Measurements from ENCODE around the gene EML2. TPM values are rescaled to one million over a fixed set of nuclear protein-coding genes. Genes with fewer than 3 reads are reported as not detected.
A peak's percentile ranks its signal among the peaks of the same experiment; 100 is the strongest.
"Not testable (repeated sequence)": the region's sequence is repeated elsewhere in the genome, so short reads cannot be mapped to it uniquely, and the experiment has no call there.

The EML2 gene, protein sequence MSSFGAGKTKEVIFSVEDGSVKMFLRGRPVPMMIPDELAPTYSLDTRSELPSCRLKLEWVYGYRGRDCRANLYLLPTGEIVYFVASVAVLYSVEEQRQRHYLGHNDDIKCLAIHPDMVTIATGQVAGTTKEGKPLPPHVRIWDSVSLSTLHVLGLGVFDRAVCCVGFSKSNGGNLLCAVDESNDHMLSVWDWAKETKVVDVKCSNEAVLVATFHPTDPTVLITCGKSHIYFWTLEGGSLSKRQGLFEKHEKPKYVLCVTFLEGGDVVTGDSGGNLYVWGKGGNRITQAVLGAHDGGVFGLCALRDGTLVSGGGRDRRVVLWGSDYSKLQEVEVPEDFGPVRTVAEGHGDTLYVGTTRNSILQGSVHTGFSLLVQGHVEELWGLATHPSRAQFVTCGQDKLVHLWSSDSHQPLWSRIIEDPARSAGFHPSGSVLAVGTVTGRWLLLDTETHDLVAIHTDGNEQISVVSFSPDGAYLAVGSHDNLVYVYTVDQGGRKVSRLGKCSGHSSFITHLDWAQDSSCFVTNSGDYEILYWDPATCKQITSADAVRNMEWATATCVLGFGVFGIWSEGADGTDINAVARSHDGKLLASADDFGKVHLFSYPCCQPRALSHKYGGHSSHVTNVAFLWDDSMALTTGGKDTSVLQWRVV
- total RNA-seq (10 to 100 TPM; 42.4 to 52.9 TPM), polyA plus RNA-seq (10 to 100 TPM; 21.7 to 48.1 TPM)
- long read RNA-seq, donor 1, transcript EML2-201 (19 exons, 2,264 nt): major isoform, 17 of 27 reads
- long read RNA-seq, donor 1, partial matches to known transcripts: 5 of 27 reads
- long read RNA-seq, donor 1, other reads (novel, unspliced or antisense): 4 of 27 reads
- long read RNA-seq, donor 2, partial matches to known transcripts: 0 of 1 reads
- long read RNA-seq, donor 2, other reads (novel, unspliced or antisense): 0 of 1 reads

DNA sequence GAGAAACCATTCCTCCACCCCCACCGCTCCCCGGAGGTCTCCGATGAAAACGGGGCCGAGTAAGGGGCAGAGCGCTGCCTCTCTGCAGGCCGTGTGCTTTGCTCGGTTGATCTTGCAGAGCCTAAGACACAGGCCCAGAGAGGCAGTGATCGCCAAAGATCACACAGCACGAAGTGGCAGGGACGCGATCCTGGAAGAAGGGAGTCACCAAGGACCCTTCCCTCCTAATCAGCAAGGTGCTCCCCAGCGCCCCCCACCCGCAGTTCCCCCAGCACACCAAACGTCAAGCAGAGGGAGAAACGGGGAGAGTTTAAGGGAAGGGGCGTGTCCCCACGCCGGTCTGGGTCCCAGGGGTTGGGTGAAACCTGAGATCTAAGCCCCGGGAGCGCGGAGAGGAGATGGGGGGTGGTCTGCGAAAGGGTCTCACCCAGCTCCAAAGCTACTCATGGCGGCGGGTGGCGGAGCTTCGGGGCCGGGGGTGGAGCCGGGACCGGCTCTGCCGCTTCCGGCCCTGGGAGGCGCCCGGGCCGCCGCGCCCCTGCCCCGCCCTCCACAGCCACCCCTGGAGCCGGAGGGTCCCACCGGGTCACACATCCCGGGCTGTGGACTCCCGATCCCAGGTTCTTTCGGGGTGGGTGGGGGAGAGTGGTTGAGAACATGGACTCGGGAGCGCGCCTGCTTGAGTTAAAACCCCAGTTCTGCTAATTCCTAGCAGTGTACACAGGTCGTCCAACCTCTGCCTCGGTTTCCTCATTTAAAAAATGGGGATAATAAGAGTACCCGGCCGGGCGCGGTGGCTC is at the start of gene EML2:
TSS of gene EML2 (minus strand) at position 468 of the 800 bp plus-strand sequence. CDS start at position 447, 21 bp downstream.
- Histone ChIP-seq H3K4me1 (ENCODE audit: control insufficient read depth in 1 of 2, insufficient read depth in 2 of 2, low read length in 2 of 2) (peaks cover 0 to 2% of the 10 kb centered on the region in 2 donors), H3K27me3 (ENCODE audit: control insufficient read depth in 1 of 2, insufficient read depth in 2 of 2, low read length in 1 of 2) (no peaks in the 10 kb centered on the region), H3K36me3 (ENCODE audit: control insufficient read depth in 1 of 2, insufficient read depth in 2 of 2, low read length in 1 of 2) (no peaks in the 10 kb centered on the region), H3K9me3 (ENCODE audit: control insufficient read depth, low read length) (no peaks in the 10 kb centered on the region), H3K27ac (ENCODE audit: low read depth in 1 of 2, low read length in 2 of 2) (peak within 1 kb of the TSS in 1 of 2 donors; percentile 12), H3K4me3 (ENCODE audit: low read length in 2 of 2) (peak within 1 kb of the TSS; percentile 66 to 68)
- 4 to 5% methylated on average over 49 to 52 of the region's 52 CpGs for WGBS, 2 donors
- ATAC-seq (ENCODE audit: low FRiP score) (peak; percentile 57), DNase-seq (peak in 1 of 2 donors; percentile 86)
- intact Hi-C loops (cut with DNase I): no loop called here

DNA sequence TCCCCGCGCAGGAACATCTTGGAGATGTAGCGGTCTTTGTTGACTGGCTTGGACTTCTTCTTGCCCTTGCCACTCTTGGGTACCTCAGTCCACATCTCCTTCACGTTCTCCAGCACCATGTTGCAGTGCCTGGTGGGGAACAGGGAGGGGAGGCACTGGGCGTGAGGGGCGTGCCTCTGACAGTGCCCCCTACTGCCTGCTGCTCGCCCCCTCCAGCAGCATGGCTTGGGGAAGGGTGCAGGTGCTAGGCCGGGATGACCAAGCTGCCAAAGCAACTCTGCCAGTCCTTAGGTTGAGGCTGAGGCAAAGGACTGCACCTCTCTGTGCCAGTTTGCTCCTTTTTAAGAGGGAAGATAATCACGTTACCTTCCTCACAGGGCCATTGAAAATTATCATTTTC is 48.4 kb upstream of the EML2 start:
- intact Hi-C loops (cut with DNase I): no loop called here
- DNase-seq (no peak), ATAC-seq (ENCODE audit: low FRiP score) (no peak)
- Histone ChIP-seq H3K4me3 (ENCODE audit: low read length in 2 of 2) (no peak overlapping the region), H3K36me3 (ENCODE audit: control insufficient read depth in 1 of 2, insufficient read depth in 2 of 2, low read length in 1 of 2) (peaks cover 3 to 4% of the 10 kb centered on the region in 2 donors), H3K27me3 (ENCODE audit: control insufficient read depth in 1 of 2, insufficient read depth in 2 of 2, low read length in 1 of 2) (no peaks in the 10 kb centered on the region), H3K9me3 (ENCODE audit: control insufficient read depth, low read length) (no peaks in the 10 kb centered on the region), H3K4me1 (ENCODE audit: control insufficient read depth in 1 of 2, insufficient read depth in 2 of 2, low read length in 2 of 2) (no peaks in the 10 kb centered on the region), H3K27ac (ENCODE audit: low read depth in 1 of 2, low read length in 2 of 2) (no peak overlapping the region)
- 83 to 88% methylated on average over 9 of the region's 9 CpGs for WGBS, 2 donors

DNA sequence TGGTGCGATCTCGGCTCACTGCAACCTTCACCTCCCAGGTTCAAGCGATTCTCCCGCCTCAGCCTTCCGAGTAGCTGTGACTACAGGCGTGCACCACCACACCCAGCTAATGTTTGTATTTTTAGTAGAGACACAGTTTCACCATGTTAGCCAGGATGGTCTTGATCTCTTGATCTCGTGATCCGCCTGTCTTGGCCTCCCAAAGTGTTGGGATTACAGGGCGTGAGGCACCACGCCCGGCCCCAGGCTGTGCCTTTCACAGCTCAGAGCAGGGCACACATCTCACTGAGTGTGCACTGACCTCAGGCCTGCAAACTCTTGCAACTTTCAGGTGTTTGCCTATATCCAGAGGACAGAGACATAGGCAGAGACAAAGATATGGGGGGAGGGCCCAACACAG is 45.8 kb upstream of the EML2 start:
- H3K9me3 ChIP-seq (ENCODE audit: control insufficient read depth, low read length); DNase-seq; H3K27me3 ChIP-seq (ENCODE audit: control insufficient read depth in 1 of 2, insufficient read depth in 2 of 2, low read length in 1 of 2); H3K4me1 ChIP-seq (ENCODE audit: control insufficient read depth in 1 of 2, insufficient read depth in 2 of 2, low read length in 2 of 2); H3K36me3 ChIP-seq (ENCODE audit: control insufficient read depth in 1 of 2, insufficient read depth in 2 of 2, low read length in 1 of 2); ATAC-seq (ENCODE audit: low FRiP score); intact Hi-C loops (cut with DNase I); H3K4me3 ChIP-seq (ENCODE audit: low read length in 2 of 2); H3K27ac ChIP-seq (ENCODE audit: low read depth in 1 of 2, low read length in 2 of 2): not testable (repeated sequence)
- WGBS, 2 donors: 77 to 88% methylated on average over 10 to 11 of the region's 11 CpGs

DNA sequence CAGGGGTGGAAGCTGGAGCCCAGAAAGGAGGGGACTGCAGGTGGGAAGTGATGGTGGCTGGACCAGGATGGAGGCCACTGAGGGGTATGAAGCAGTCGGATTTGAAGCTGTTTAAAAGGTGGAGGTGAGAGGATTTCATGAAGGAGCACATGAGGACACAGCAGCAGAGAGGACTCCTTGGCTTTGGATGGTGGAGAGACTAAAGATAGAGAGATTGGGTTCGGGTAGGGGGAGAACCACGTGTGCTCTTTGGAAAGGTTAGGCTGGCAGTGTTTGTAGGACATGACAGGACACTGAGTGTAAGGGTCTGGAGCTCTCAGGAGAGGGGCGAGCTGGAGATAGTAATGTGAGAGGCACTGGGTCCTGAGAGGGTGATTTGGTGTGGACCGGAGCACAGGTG is 43.7 kb upstream of the EML2 start:
- 65 to 68% methylated on average over 5 of the region's 5 CpGs for WGBS, 2 donors
- ATAC-seq (ENCODE audit: low FRiP score) (no peak), DNase-seq (no peak)
- Histone ChIP-seq H3K27me3 (ENCODE audit: control insufficient read depth in 1 of 2, insufficient read depth in 2 of 2, low read length in 1 of 2) (no peaks in the 10 kb centered on the region), H3K4me1 (ENCODE audit: control insufficient read depth in 1 of 2, insufficient read depth in 2 of 2, low read length in 2 of 2) (no peaks in the 10 kb centered on the region), H3K4me3 (ENCODE audit: low read length in 2 of 2) (no peak overlapping the region), H3K27ac (ENCODE audit: low read depth in 1 of 2, low read length in 2 of 2) (no peak overlapping the region), H3K9me3 (ENCODE audit: control insufficient read depth, low read length) (no peaks in the 10 kb centered on the region), H3K36me3 (ENCODE audit: control insufficient read depth in 1 of 2, insufficient read depth in 2 of 2, low read length in 1 of 2) (peaks cover 3 to 4% of the 10 kb centered on the region in 2 donors)
- intact Hi-C loops (cut with DNase I): no loop called here

DNA sequence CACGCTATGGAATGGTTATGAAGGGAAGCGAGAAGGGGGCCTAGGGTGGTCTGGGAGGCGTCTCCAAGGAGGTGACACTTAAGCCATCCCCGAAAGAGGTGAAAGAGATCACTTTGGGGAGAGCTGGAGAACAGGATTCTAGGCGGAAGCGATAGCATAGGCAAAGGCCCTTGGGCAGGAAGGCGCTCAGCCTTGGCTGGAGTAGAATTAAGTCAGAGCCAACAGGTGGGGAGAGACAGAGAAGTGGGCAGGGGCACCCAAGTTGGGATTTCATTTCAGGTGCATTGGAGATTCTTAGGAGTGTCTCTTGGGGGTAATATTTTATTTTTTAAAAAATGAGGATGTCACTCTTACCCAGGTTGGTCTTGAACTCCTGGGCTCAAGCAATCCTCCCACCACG is 42.9 kb upstream of the EML2 start:
- H3K4me3 ChIP-seq (ENCODE audit: low read length in 2 of 2): no peak overlapping the region
- ATAC-seq (ENCODE audit: low FRiP score): no peak
- intact Hi-C loops (cut with DNase I): no loop called here

DNA sequence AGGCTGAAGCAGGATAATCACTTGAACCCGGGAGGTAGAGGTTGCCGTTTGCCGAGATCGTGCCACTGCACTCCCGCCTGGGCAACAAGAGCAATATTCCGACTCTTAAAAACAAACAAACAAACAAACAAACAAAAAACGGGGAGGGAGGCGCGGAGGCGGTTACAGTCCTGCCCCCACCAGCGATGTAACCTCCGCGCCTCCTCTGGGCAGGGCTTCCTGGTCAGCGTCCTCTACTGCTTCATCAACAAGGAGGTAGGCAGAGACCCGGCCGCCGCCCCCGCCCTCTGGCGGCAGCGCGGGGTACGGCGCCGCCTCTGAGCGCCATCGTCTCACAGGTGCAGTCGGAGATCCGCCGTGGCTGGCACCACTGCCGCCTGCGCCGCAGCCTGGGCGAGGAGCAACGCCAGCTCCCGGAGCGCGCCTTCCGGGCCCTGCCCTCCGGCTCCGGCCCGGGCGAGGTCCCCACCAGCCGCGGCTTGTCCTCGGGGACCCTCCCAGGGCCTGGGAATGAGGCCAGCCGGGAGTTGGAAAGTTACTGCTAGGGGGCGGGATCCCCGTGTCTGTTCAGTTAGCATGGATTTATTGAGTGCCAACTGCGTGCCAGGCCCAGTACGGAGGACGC is 42.3 kb upstream of the EML2 start:
- Histone ChIP-seq H3K4me1 (ENCODE audit: control insufficient read depth in 1 of 2, insufficient read depth in 2 of 2, low read length in 2 of 2) (no peaks in the 10 kb centered on the region), H3K4me3 (ENCODE audit: low read length in 2 of 2) (no peak overlapping the region), H3K27me3 (ENCODE audit: control insufficient read depth in 1 of 2, insufficient read depth in 2 of 2, low read length in 1 of 2) (no peaks in the 10 kb centered on the region), H3K9me3 (ENCODE audit: control insufficient read depth, low read length) (no peaks in the 10 kb centered on the region), H3K36me3 (ENCODE audit: control insufficient read depth in 1 of 2, insufficient read depth in 2 of 2, low read length in 1 of 2) (peaks cover 0 to 3% of the 10 kb centered on the region in 2 donors), H3K27ac (ENCODE audit: low read depth in 1 of 2, low read length in 2 of 2) (peak overlapping the region in 1 of 2 donors; percentile 15)
- peak; percentile 91 for ATAC-seq (ENCODE audit: low FRiP score)
- intact Hi-C loops (cut with DNase I): no loop called here
- 2 to 3% methylated on average over 51 of the region's 51 CpGs for WGBS, 2 donors
- peak; percentile 88 to 94 for DNase-seq

More for the DNA sequence above, 42.9 kb upstream of the EML2 start:
- WGBS, 2 donors: 66 to 74% methylated on average over 8 of the region's 8 CpGs
- no peak for DNase-seq
- H3K9me3 ChIP-seq (ENCODE audit: control insufficient read depth, low read length): no peaks in the 10 kb centered on the region
- peaks cover 0 to 3% of the 10 kb centered on the region in 2 donors for H3K36me3 ChIP-seq (ENCODE audit: control insufficient read depth in 1 of 2, insufficient read depth in 2 of 2, low read length in 1 of 2)
- H3K27ac ChIP-seq (ENCODE audit: low read depth in 1 of 2, low read length in 2 of 2): peak overlapping the region in 1 of 2 donors; percentile 15
- H3K27me3 ChIP-seq (ENCODE audit: control insufficient read depth in 1 of 2, insufficient read depth in 2 of 2, low read length in 1 of 2): no peaks in the 10 kb centered on the region
- no peaks in the 10 kb centered on the region for H3K4me1 ChIP-seq (ENCODE audit: control insufficient read depth in 1 of 2, insufficient read depth in 2 of 2, low read length in 2 of 2)

DNA sequence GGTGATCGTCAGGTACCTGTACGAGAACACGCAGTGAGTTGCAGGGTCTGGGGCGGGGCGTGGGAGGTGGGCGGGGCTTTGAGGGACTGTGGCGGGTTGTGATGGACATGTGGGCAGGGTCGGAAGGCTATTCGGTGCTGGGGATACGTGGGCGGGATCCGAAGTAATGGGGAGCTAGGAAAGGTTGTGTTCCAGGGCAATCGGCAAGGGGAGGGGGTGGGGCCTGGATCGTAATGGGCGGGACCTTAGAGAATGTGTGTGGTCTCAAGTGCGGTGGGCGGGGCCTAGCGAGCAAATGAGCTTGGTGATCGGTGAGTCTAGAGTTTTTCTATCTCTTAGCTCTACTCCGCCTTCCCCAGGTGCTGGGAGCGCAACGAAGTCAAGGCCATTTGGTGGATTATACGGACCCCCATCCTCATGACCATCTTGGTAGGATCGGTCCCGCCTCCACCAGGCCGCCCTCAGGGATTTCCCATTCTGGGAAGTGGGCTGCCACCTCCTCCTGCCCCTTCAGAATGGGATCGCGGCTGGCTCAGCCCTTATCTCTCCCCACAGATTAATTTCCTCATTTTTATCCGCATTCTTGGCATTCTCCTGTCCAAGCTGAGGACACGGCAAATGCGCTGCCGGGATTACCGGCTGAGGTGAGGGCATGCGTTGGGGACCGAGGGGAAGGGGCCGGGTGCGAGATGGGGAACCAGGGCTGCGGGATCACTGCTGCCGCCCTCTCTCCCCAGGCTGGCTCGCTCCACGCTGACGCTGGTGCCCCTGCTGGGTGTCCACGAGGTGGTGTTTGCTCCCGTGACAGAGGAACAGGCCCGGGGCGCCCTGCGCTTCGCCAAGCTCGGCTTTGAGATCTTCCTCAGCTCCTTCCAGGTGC is 38.4 kb upstream of the EML2 start:
- no peaks in the 10 kb centered on the region for H3K9me3 ChIP-seq (ENCODE audit: control insufficient read depth, low read length)
- 2 to 3% methylated on average over 49 of the region's 49 CpGs for WGBS, 2 donors
- H3K4me1 ChIP-seq (ENCODE audit: control insufficient read depth in 1 of 2, insufficient read depth in 2 of 2, low read length in 2 of 2): no peaks in the 10 kb centered on the region
- H3K27me3 ChIP-seq (ENCODE audit: control insufficient read depth in 1 of 2, insufficient read depth in 2 of 2, low read length in 1 of 2): no peaks in the 10 kb centered on the region
- H3K4me3 ChIP-seq (ENCODE audit: low read length in 2 of 2): no peak overlapping the region
- DNase-seq: peak; percentile 69 to 83
- no peak overlapping the region for H3K27ac ChIP-seq (ENCODE audit: low read depth in 1 of 2, low read length in 2 of 2)
- ATAC-seq (ENCODE audit: low FRiP score): no peak
- H3K36me3 ChIP-seq (ENCODE audit: control insufficient read depth in 1 of 2, insufficient read depth in 2 of 2, low read length in 1 of 2): no peaks in the 10 kb centered on the region
- intact Hi-C loops (cut with DNase I): no loop called here

Data from aorta (tissue), 5 donors.